NCI-H82 (cell line): Measurements from ENCODE around the gene TRAF3IP3.

Source experiments
- DNase-seq: peaks from one replicate; lab custom pipeline; 2025; lab: John Stamatoyannopoulos, UW

TRAF3IP3 gene

DNA sequence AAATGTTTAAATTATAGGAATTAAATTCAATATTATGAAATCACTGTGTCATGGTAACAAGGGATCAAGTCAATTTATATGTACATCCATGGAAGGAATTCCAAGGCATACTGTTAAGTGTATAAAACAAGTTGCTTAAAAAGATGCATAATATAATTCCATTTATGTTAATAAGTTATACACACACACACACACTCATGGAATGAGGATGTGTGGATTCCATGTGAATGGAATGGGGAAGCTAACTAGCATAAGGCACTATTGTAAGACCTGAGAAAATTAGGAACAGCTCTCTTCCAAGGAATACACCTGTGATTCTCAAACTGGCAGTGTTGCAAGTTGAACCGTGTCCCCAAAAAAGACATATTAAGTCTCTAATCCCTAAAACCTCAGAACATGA, 17.6 kb upstream of the TRAF3IP3 start:
- no peak for DNase-seq

GRCh38 chr1:209741193-209741592, 14.7 kb upstream of the TRAF3IP3 start:
- DNase-seq = no peak

GRCh38 chr1:209741889-209742288, 14.0 kb upstream of the TRAF3IP3 start:
- no peak for DNase-seq

DNA sequence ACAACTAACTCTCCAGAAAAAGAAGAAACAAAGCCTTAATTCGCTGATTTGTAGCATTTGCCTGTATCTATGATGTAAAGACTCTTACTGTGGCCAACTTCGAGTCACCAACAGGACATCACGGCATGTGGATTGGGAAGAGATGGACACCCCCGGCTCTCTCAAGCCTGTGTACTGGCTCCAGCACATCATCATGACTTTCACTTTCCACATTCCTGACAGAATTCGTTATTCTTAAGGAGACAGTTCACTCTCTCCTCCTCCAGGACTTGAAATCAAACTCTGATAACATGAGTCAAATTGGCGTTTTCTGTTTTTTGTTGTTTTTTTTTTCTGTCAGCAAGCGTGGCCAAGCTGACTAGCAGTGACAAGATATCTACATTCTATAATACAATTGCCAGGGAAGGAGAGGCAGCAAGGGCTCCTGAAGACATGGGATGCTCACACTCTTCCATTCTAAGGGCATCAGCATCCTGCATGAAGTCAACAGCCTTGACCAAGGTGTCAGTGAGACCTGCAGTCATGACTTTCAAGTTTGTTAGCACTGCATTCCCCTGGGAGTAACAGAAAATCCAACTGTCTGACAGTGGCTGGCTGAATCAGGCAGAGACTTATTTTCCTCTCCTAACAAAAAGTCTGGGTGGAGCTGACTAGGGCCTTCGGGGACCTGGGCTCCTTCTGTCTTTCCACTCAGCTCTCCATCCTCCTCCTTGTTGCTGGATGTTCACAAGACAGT, 13.3 kb upstream of the TRAF3IP3 start:
- no peak for DNase-seq

DNA sequence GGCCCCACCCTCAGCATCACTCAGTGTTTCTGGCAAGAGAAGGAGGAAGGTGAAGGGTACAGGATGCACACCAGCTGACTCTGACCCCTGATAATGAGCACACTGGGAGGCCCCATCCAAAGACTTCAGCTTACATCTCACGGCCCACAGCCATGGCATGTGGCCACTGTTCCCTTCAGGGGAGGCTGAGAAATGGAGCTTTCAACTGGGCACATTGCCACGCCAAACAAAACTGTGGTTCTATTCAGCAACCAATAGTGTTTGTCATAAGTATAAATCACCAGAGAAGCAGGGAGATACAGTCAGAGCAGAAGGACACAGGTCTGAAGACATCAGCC, 12.7 kb upstream of the TRAF3IP3 start:
- DNase-seq = no peak

GRCh38 chr1:209746451-209747165, 9.2 kb upstream of the TRAF3IP3 start:
- DNase-seq = no peak

DNA sequence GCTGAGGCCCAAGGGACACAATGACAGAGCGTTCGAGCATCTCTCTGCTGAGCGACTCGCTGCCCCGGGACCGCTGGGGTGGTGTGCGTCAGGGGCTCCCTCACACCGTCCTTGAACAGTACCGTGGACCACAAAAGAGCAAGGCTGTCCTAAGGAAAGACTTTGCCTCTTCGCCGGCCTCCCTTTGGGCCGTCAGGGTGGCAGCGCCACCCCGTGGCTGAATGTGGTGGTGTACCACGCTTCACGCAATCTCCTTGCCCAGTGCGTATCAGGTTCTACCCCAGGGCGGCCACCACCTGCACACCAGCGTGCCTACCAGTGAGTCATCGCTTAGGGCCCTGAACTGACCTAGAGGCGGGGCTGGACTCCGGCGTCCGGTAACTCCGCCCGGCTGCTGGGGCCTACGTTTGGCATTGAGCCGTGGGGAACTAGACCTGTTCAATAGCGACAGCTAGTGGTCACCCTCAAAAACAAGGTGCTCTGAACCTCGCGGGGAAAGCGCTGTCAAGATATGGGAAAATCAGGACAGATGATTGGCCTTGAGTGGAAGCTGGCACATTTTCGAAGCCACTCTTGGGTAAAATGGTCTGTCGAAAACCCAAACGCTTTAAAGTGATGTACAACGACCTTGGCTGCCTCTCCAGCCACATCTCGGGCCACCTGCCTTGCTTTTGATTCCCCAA, 8.1 kb upstream of the TRAF3IP3 start:
- no peak for DNase-seq

GRCh38 chr1:209748620-209749019, 7.2 kb upstream of the TRAF3IP3 start:
- no peak for DNase-seq

- DNase-seq = no peak
These were observed 6.6 kb upstream of the TRAF3IP3 start for GRCh38 chr1:209749205-209749604.

DNA sequence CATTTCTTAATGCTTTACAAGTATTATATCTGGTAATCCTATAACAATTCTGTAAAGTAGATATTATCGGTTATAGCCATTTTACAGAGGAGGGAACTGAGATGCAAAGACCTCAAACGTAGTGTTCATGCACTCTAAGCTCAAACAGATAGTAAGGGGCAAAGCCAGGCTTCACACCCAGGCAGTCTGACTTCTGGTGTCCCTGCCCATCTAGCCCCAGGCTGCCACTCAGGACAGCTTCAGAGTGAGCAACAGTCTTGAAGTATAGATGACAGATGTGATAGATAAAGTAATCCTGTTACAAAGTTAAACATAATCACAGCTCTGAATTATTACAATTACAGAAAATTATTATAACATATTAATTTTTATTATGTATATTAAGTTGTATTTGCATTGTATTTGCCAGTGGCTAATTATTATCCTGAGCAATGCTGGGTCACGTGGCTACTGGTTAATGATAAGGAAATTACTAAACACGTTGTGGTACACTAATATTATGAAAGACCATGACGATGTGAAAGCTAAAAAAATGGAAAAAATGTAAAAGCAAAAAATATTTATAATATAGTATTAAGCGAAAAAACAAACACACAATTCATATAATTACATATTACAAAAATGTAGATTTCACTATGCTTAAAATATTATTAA, 6.1 kb upstream of the TRAF3IP3 start:
- peak; percentile 46 for DNase-seq

- DNase-seq = no peak
These were observed 4.1 kb upstream of the TRAF3IP3 start for GRCh38 chr1:209751627-209752231.

DNA sequence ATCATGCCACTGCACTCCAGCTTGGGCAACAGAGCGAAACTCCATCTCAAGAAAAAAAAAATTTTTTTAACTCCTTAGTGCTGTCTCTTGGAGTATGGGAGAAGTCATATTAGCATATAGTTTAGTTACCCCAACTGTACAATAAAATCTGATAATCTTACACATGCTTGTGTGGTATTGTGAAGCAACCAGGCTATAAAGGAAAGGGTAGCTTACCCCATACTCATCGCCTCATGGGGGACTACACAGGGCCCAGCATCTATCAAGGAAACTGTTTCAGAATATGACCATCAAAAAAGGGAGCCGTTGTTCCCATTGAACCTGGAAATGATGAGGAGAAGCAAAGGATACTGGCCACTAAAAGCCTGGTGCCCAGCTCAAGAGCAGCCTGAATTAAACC, 3.0 kb upstream of the TRAF3IP3 start:
- DNase-seq = no peak

- DNase-seq = no peak
These were observed 597 bp upstream of the TRAF3IP3 start for GRCh38 chr1:209755256-209755655.

GRCh38 chr1:209756615-209757445, 977 bp downstream of the TRAF3IP3 start:
- no peak for DNase-seq

- no peak for DNase-seq
These were observed 2.5 kb downstream of the TRAF3IP3 start for GRCh38 chr1:209758400-209758799.

DNA sequence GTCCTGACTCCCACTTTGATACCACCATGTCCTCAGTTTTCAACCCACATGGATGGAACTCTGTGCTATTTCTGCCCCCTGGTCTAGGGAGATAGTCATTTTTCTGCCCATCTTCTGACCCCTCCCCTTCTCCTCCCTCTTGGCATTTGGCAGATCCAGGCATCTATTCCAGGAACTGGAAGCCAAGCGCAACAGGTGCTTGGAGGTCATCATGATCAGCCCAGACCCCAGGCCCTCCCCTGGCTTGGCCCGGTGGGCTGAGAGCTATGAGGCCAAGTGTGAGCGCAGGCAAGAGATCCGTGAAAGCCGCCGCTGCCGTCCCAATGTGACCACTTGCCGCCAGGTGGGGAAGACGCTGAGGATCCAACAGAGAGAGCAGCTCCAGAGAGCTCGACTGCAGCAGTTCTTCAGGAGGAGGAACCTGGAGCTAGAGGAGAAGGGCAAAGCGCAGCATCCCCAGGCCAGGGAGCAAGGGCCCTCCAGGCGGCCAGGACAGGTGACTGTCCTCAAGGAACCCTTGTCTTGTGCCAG, 4.0 kb downstream of the TRAF3IP3 start:
- DNase-seq = no peak

GRCh38 chr1:209761011-209761635, 5.3 kb downstream of the TRAF3IP3 start:
- no peak for DNase-seq

DNA sequence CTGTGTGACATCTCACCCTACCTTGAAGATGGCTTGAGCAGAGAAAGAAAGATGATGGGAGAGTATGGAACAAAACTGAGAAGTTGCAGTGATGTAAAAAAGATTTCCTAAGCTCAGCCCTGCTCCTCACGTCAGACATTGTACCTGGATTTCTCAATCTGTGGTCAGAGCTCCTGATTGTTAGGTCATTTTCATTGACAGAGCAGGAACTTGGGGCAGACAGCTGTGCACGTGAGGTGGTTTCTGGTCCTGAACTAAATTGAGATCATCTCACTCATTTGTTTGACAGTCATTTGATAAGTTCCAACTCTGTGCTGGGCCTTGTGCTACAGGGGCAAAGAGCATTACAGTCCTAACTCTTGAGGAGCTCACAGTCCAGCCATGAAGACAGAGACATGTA, 10.2 kb downstream of the TRAF3IP3 start:
- no peak for DNase-seq

- no peak for DNase-seq
These were observed 11.2 kb downstream of the TRAF3IP3 start for GRCh38 chr1:209767096-209767495.

DNA sequence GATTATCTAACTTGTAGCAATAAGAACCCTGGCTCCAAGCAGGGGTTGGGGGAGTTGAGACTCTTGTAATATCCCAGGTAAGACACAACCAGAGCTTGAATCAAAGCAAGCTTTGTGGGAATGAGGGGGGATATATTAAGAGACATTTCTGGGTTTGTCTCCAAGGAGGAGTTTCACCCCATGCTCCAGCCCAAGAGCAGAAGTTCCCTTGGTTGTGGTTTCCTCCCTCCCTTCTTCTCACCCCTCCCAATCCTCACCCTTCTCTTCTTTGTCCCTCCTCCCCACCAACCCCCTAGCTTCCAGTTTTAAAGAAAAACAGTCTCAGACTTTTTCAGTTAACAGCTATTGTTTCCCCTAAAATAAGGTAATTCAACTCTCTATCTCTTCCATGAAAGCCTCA, 11.9 kb downstream of the TRAF3IP3 start:
- DNase-seq = no peak

DNA sequence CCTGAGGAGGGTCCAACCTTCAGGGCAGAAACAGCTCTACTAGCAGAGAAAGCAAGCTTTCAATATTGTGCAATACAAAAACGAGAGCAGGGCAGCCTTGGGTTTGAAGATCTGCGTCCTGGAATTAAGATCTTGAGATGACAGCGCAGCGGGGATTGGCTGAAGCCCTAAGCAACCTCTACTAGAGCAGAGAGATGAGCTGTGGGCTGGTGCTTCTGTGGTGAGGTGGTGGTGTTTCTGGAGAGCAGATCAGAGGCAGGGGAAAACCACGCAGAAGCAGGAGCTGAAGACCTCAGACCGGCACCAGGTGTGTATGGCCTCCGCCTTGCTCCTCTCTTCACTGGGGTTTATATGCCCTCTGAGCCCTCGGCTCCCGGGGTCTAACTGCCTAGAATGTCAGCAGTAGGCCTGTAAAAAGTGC, 12.5 kb downstream of the TRAF3IP3 start:
- DNase-seq = no peak
